Measurements from ENCODE around the gene TMEM140.
A peak's percentile ranks its signal among the peaks of the same experiment; 100 is the strongest.
"Not testable (repeated sequence)": the region's sequence is repeated elsewhere in the genome, so short reads cannot be mapped to it uniquely, and the experiment has no call there.

Gene TMEM140

DNA sequence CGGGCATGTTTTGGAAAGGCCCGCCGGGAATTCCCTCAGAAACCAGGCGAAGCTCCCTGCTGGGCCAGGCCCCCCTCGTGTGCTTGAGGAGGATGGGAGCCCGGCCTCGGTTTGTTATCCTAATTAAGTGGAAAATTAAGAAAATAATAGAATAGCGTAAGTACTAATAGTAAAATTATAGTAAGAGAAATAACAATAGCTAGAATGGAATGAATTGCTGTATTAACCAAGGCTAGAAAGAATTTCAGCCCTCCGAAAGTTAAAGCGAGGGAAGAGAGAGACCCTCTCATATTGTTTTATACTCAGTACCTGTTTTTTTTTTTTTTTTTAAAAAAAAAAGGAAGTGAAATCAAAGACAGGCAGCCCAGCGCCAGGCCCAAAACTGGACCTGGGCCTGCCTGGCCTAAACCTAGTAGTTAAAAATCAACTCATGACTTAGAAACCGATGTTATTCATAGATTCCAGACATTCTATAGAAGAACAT lies 23.2 kb downstream of the TMEM140 start:
- Histone ChIP-seq H3K27ac (peak overlapping the region; percentile 84), H3K4me2 (peak overlapping the region; percentile 63), H3K79me2 (ENCODE audit: insufficient read depth, low read depth) (peaks cover 30% of the 10 kb centered on the region), H3K9ac (peak overlapping the region; percentile 90; the same call in 1 of the 2 replicates), H3K4me1 (ENCODE audit: low read depth, poor library complexity, severe bottlenecking) (peaks cover 28% of the 10 kb centered on the region), H2AFZ (ENCODE audit: low read depth) (peak overlapping the region; percentile 86)
- not testable (repeated sequence) for H3K36me3 ChIP-seq (ENCODE audit: insufficient read depth); H3K27me3 ChIP-seq (ENCODE audit: insufficient read depth, low read depth); H3K4me3 ChIP-seq (IDR thresholded peaks at IDR 0.05; ENCODE audit: insufficient read depth, low read depth, low read length); H4K20me1 ChIP-seq (ENCODE audit: insufficient read depth)
- TF ChIP-seq, protein P1, sequence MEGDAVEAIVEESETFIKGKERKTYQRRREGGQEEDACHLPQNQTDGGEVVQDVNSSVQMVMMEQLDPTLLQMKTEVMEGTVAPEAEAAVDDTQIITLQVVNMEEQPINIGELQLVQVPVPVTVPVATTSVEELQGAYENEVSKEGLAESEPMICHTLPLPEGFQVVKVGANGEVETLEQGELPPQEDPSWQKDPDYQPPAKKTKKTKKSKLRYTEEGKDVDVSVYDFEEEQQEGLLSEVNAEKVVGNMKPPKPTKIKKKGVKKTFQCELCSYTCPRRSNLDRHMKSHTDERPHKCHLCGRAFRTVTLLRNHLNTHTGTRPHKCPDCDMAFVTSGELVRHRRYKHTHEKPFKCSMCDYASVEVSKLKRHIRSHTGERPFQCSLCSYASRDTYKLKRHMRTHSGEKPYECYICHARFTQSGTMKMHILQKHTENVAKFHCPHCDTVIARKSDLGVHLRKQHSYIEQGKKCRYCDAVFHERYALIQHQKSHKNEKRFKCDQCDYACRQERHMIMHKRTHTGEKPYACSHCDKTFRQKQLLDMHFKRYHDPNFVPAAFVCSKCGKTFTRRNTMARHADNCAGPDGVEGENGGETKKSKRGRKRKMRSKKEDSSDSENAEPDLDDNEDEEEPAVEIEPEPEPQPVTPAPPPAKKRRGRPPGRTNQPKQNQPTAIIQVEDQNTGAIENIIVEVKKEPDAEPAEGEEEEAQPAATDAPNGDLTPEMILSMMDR (conservative IDR thresholded peaks at IDR 0.05; ENCODE audit: low read depth, low read length), result peak; percentile 46; the same call in 1 of the 2 replicates

DNA sequence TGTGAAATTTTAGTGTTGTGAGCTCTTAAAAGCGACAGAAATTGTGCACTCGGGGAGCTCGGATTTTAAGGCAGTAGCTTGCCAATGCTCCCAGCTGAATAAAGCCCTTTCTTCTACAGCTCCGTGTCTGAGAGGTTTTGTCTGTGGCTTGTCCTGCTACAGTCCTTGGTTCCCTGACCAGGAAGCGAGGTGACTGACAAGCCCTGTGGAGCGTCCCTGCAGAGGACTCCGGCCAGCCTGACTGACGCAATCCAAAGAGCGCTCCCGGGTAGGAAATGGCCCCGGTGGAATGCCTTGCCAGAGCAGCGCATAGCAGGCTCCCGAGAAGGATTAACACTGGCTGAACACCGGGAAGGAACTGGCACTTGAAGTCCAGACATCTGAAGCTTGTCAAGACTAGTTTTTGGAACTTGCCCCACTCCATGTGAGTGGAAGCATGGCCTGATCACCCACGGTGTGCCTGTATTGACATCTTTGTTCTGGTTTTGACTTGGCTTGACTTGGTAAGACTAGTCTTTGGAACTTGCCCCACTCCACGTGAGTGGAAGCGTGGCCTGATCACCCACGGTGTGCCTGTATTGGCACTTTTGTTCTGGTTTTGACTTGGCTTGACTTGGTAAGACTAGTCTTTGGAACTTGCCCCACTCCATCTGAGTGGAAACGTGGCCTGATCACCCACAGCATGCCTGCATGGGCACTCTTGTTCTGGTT lies 23.9 kb downstream of the TMEM140 start:
- H3K4me2 ChIP-seq, result peak overlapping the region; percentile 63; the same call in 1 of the 2 replicates
- not testable (repeated sequence) for H3K36me3 ChIP-seq (ENCODE audit: insufficient read depth); H3K9ac ChIP-seq; H3K4me3 ChIP-seq (IDR thresholded peaks at IDR 0.05; ENCODE audit: insufficient read depth, low read depth, low read length); H3K27me3 ChIP-seq (ENCODE audit: insufficient read depth, low read depth); H4K20me1 ChIP-seq (ENCODE audit: insufficient read depth)
- H3K79me2 ChIP-seq (ENCODE audit: insufficient read depth, low read depth), result peaks cover 30% of the 10 kb centered on the region
- H3K27ac ChIP-seq, result peak overlapping the region; percentile 84; the same call in 1 of the 2 replicates
- peaks cover 28% of the 10 kb centered on the region for H3K4me1 ChIP-seq (ENCODE audit: low read depth, poor library complexity, severe bottlenecking)
- peak overlapping the region; percentile 86 for H2AFZ ChIP-seq (ENCODE audit: low read depth)

DNA sequence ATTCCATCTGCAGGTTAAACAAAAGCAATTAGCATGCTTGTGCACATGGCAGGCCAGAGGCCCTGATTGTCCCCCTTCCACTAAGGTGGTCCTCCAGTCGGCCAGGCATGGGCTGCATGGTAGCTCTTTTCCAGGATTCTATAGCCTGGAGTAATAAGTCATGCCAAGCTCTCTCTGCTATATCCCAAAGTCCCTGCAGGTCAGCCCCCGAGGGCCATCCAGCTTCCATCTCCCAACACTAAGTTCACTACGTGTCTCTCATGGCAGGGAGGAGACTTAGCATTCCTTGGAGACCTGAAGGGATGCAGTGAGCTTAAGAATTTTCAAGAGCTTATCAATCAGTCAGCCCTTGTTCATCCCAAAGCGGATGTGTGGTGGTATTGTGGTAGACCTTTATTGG lies 26.0 kb downstream of the TMEM140 start:
- Histone ChIP-seq H3K4me1 (ENCODE audit: low read depth, poor library complexity, severe bottlenecking) (peaks cover 14% of the 10 kb centered on the region), H3K79me2 (ENCODE audit: insufficient read depth, low read depth) (peaks cover 14% of the 10 kb centered on the region)
- not testable (repeated sequence) for H3K36me3 ChIP-seq (ENCODE audit: insufficient read depth); H3K4me2 ChIP-seq; H3K27ac ChIP-seq; H2AFZ ChIP-seq (ENCODE audit: low read depth); H3K9ac ChIP-seq; H3K27me3 ChIP-seq (ENCODE audit: insufficient read depth, low read depth); H4K20me1 ChIP-seq (ENCODE audit: insufficient read depth); H3K4me3 ChIP-seq (IDR thresholded peaks at IDR 0.05; ENCODE audit: insufficient read depth, low read depth, low read length)

DNA sequence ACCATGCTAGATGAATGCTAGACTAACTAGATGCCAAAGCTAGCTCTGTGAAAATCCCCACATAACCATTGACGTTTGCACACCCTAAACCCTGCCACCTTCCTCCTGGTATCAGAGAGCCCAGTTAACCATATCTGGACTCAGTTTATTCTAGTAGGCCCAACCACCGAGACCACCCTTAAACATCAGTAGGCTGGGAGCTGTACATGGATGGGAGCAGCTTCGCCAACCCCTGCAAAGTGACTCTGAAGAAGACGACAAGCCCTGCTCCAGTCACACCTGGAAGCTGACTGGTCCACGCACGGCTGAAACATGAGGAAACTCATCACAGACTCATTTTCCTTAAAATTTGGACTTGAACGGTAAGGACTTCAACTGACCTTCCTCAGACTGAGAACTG lies 27.1 kb downstream of the TMEM140 start:
- Histone ChIP-seq H3K27ac (no peak overlapping the region), H3K9ac (no peak overlapping the region), H2AFZ (ENCODE audit: low read depth) (no peak overlapping the region), H3K4me3 (IDR thresholded peaks at IDR 0.05; ENCODE audit: insufficient read depth, low read depth, low read length) (no peak overlapping the region), H3K4me1 (ENCODE audit: low read depth, poor library complexity, severe bottlenecking) (peaks cover 7% of the 10 kb centered on the region), H3K36me3 (ENCODE audit: insufficient read depth) (no peaks in the 10 kb centered on the region), H4K20me1 (ENCODE audit: insufficient read depth) (no peaks in the 10 kb centered on the region), H3K79me2 (ENCODE audit: insufficient read depth, low read depth) (peaks cover 4% of the 10 kb centered on the region), H3K4me2 (no peak overlapping the region), H3K27me3 (ENCODE audit: insufficient read depth, low read depth) (no peaks in the 10 kb centered on the region)
- TF ChIP-seq, protein P1 (conservative IDR thresholded peaks at IDR 0.05; ENCODE audit: low read depth, low read length), result no peak

DNA sequence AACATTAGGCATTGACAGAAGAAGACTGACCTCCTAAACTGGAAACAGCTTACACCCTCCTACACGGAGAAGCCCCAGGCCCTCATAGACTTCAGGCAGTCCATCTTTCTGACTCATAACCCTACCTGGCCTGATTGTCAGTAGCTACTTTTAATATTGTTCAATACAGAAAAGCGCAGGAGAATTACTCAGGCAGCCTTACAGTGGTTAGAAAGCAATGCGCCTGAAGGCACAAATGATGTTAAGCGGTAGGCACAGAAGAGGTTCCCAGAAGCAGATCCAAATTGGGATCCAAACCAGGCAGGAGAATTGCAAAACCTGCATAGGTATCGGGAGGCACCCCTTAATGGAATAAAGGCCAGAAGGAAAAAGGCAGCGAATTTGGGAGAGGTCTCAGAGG lies 28.1 kb downstream of the TMEM140 start:
- no peak overlapping the region for H3K9ac ChIP-seq
- no peaks in the 10 kb centered on the region for H3K36me3 ChIP-seq (ENCODE audit: insufficient read depth)
- H3K27ac ChIP-seq, result no peak overlapping the region
- H3K27me3 ChIP-seq (ENCODE audit: insufficient read depth, low read depth), result no peaks in the 10 kb centered on the region
- H3K4me3 ChIP-seq (IDR thresholded peaks at IDR 0.05; ENCODE audit: insufficient read depth, low read depth, low read length), result no peak overlapping the region
- no peaks in the 10 kb centered on the region for H4K20me1 ChIP-seq (ENCODE audit: insufficient read depth)
- no peak overlapping the region for H2AFZ ChIP-seq (ENCODE audit: low read depth)
- no peak overlapping the region for H3K4me2 ChIP-seq
- H3K4me1 ChIP-seq (ENCODE audit: low read depth, poor library complexity, severe bottlenecking), result peaks cover 5% of the 10 kb centered on the region
- no peaks in the 10 kb centered on the region for H3K79me2 ChIP-seq (ENCODE audit: insufficient read depth, low read depth)
- TF ChIP-seq, protein P1 (conservative IDR thresholded peaks at IDR 0.05; ENCODE audit: low read depth, low read length), result no peak
